Muscle layer of colon (tissue), 2 donors: ENCODE data around the gene MEG3.

Experiments
- H3K27ac ChIP-seq: one replicate; pipeline ENCODE4 v1.7.0; 2013; ENCODE audit warnings: low read depth, mild to moderate bottlenecking, low read length, moderate library complexity
- H3K27me3 ChIP-seq, 2 donors: one replicate each; pipeline ENCODE4 v1.7.0; 2013; ENCODE audit warnings: low read length in 2 of 2, mild to moderate bottlenecking in 2 of 2; ENCODE audit not compliant: insufficient read depth in 2 of 2, control insufficient read depth in 1 of 2
- H3K36me3 ChIP-seq: one replicate; pipeline ENCODE4 v1.7.0; 2013; ENCODE audit warnings: mild to moderate bottlenecking, low read length; ENCODE audit not compliant: insufficient read depth
- H3K4me1 ChIP-seq: one replicate; pipeline ENCODE4 v1.7.0; 2013; ENCODE audit warnings: mild to moderate bottlenecking, low read length; ENCODE audit not compliant: insufficient read depth
- H3K4me3 ChIP-seq, 2 donors: one replicate each; pipeline ENCODE4 v1.7.0; 2013; ENCODE audit warnings: low read length in 2 of 2, low read depth in 1 of 2, mild to moderate bottlenecking in 1 of 2, moderate library complexity in 1 of 2
- H3K9ac ChIP-seq: one replicate; pipeline ENCODE4 v1.7.0; 2013; ENCODE audit warnings: low read length
- H3K9me3 ChIP-seq: one replicate; pipeline ENCODE4 v1.7.0; 2013; ENCODE audit warnings: mild to moderate bottlenecking, low read length
- donor health status: abdominal sarcoma.
- donor health status: Adenocarcinoma of cecum.

MEG3 gene

GRCh38 chr14:100864206-100864605, 38.3 kb downstream of the MEG3 start:
- Histone ChIP-seq H3K36me3 (no peaks in the 10 kb centered on the region), H3K4me3 (no peak overlapping the region), H3K27ac (no peak overlapping the region), H3K4me1 (no peaks in the 10 kb centered on the region), H3K27me3 (no peaks in the 10 kb centered on the region), H3K9me3 (no peaks in the 10 kb centered on the region), H3K9ac (no peak overlapping the region)

- Histone ChIP-seq H3K36me3 (no peaks in the 10 kb centered on the region), H3K27ac (no peak overlapping the region)
These were observed 39.2 kb downstream of the MEG3 start for GRCh38 chr14:100864960-100865681.

DNA sequence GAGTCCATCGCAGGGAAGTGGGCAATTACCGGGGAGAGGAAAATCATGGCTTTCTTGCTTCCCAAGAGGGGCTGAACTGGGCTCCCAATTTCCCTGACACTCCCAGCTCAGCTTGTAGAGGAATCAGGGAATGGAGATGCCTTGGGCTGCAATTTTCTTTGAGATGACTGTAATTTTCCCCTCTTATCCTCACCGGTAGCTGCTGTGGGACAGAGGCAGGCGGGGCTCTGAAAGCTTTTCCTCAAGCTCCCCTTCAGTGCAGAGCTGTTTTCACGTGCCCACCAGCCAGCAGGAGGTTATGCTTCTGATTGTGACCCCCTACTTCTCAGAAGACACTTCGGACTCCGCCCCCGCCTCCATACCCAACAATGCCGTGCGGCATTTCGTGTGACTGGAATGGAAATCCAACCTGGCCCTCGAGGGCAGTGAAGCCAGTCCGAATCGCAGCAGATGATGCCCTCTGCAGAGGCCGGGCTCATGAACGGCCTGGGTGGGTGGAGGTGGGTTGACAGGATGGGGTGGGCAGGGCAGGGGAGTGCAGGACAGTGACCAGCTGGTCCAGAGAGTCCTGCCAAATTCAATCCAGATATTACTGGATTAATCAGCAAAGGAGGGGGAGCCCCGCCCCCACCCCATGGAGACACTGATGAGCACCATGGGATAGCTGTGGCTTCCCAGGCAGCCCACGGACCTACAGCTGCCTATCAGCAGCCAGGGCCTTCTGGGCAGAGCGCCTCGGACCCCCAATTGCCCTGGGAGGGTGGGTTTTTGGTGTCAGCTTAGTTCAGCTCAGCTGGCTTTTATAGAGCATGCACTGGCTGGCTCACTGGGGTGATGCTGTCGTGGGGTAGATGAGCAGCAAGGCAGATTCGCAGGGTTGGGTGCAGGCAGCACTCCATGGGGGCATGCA, 40.0 kb downstream of the MEG3 start:
- H3K27me3 ChIP-seq: no peaks in the 10 kb centered on the region
- H3K4me1 ChIP-seq: no peaks in the 10 kb centered on the region
- H3K9me3 ChIP-seq: no peaks in the 10 kb centered on the region
- no peak overlapping the region for H3K9ac ChIP-seq
- no peak overlapping the region for H3K27ac ChIP-seq
- no peaks in the 10 kb centered on the region for H3K36me3 ChIP-seq
- no peak overlapping the region for H3K4me3 ChIP-seq

More at GRCh38 chr14:100864960-100865681, 39.2 kb downstream of the MEG3 start:
- Histone ChIP-seq H3K27me3 (no peaks in the 10 kb centered on the region), H3K9ac (no peak overlapping the region), H3K9me3 (no peaks in the 10 kb centered on the region), H3K4me3 (no peak overlapping the region), H3K4me1 (no peaks in the 10 kb centered on the region)

GRCh38 chr14:100866666-100867630, 41.0 kb downstream of the MEG3 start:
- Histone ChIP-seq H3K36me3 (no peaks in the 10 kb centered on the region), H3K27me3 (no peaks in the 10 kb centered on the region), H3K9me3 (no peaks in the 10 kb centered on the region), H3K4me1 (no peaks in the 10 kb centered on the region), H3K4me3 (no peak overlapping the region), H3K9ac (no peak overlapping the region), H3K27ac (no peak overlapping the region)

- Histone ChIP-seq H3K4me1 (no peaks in the 10 kb centered on the region), H3K36me3 (no peaks in the 10 kb centered on the region), H3K27me3 (no peaks in the 10 kb centered on the region), H3K9ac (no peak overlapping the region), H3K27ac (no peak overlapping the region), H3K9me3 (no peaks in the 10 kb centered on the region), H3K4me3 (no peak overlapping the region)
These were observed 41.9 kb downstream of the MEG3 start for GRCh38 chr14:100867631-100868315.

- no peaks in the 10 kb centered on the region for H3K9me3 ChIP-seq
- H3K27ac ChIP-seq: no peak overlapping the region
- no peaks in the 10 kb centered on the region for H3K4me1 ChIP-seq
- no peaks in the 10 kb centered on the region for H3K36me3 ChIP-seq
- H3K4me3 ChIP-seq: no peak overlapping the region
- no peaks in the 10 kb centered on the region for H3K27me3 ChIP-seq
- no peak overlapping the region for H3K9ac ChIP-seq
These were observed 42.9 kb downstream of the MEG3 start for GRCh38 chr14:100868621-100869370.

DNA sequence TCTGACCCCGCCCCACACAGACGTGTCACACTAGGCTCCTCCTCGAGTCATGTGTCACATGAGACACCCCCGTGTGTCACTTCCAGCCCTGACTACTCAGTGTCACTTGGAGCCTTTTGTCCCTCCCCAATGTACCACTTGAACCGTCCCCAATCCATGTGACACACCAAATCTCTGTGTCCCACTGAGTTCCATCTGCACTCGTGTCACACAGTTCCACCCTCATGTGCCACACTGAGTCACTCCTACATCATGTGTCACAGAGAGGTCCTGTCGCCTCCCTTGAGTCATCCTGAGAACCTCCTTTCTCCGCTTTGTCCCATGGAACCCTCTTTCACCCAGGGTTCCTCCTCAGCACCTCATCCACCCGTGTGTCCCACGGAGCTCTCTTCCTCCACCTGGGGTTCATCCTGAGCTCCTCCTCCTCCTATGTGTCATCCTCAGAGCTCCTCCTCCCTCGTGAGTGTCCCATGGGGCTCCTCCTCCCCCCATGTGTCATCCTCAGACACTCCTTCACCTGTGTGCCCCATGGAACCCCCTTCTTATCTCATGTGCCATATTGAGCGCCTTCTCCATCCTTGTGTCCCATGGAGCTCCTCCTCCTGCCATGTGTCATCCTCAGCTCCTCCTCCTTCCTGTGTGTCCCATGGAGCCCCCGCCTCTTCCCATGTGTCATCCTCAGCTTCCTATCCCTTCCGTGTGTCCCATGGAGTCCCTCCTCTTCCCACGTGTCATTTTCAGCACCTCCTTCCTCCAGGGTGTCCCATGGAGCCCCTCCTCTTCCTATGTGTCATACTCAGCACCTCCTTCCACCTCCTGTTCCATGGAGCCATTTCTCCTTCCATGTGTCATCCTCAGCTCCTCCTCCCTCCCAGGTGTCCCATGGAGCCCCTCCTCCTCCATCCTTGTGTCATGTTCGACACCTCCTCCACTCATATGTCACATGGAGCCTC, 45.6 kb downstream of the MEG3 start:
- no peaks in the 10 kb centered on the region for H3K36me3 ChIP-seq
- H3K27me3 ChIP-seq: peaks cover 0 to 5% of the 10 kb centered on the region in 2 donors
- no peak overlapping the region for H3K27ac ChIP-seq
- H3K9ac ChIP-seq: no peak overlapping the region
- H3K9me3 ChIP-seq: no peaks in the 10 kb centered on the region
- H3K4me3 ChIP-seq: no peak overlapping the region
- H3K4me1 ChIP-seq: no peaks in the 10 kb centered on the region

- Histone ChIP-seq H3K4me3 (no peak overlapping the region), H3K9ac (no peak overlapping the region), H3K4me1 (no peaks in the 10 kb centered on the region), H3K36me3 (no peaks in the 10 kb centered on the region), H3K9me3 (no peaks in the 10 kb centered on the region), H3K27me3 (peaks cover 0 to 8% of the 10 kb centered on the region in 2 donors), H3K27ac (no peak overlapping the region)
These were observed 46.6 kb downstream of the MEG3 start for GRCh38 chr14:100872259-100873095.

- Histone ChIP-seq H3K9me3 (no peaks in the 10 kb centered on the region), H3K27ac (no peak overlapping the region), H3K9ac (no peak overlapping the region), H3K36me3 (no peaks in the 10 kb centered on the region), H3K4me1 (no peaks in the 10 kb centered on the region), H3K27me3 (peaks cover 0 to 11% of the 10 kb centered on the region in 2 donors), H3K4me3 (no peak overlapping the region)
These were observed 47.2 kb downstream of the MEG3 start for GRCh38 chr14:100873096-100873482.
